Fibroblast of skin of abdomen (primary cell): ENCODE results near the gene PRKD2.

ENCODE experiments used
- DNase-seq: peaks from one replicate; pipeline ENCODE4 v3.0.0-alpha.2; 2013

PRKD2 gene

GRCh38 chr19:46698395-46699321 lies 18.3 kb downstream of the PRKD2 start:
- DNase-seq: no peak

- DNase-seq: peak; percentile 71
These were observed 19.5 kb downstream of the PRKD2 start for GRCh38 chr19:46697204-46697960.

GRCh38 chr19:46696866-46697203 lies 20.1 kb downstream of the PRKD2 start:
- DNase-seq: no peak

GRCh38 chr19:46696052-46696451 lies 20.9 kb downstream of the PRKD2 start:
- no peak for DNase-seq

GRCh38 chr19:46693760-46694159 lies 23.2 kb downstream of the PRKD2 start:
- no peak for DNase-seq

- DNase-seq: no peak
These were observed 23.8 kb downstream of the PRKD2 start for GRCh38 chr19:46692918-46693722.

GRCh38 chr19:46691948-46692347 lies 25.0 kb downstream of the PRKD2 start:
- DNase-seq: no peak

GRCh38 chr19:46691104-46691503 lies 25.8 kb downstream of the PRKD2 start:
- DNase-seq: no peak

- DNase-seq: no peak
These were observed 27.6 kb downstream of the PRKD2 start for GRCh38 chr19:46689358-46689757.

- DNase-seq: no peak
These were observed 29.3 kb downstream of the PRKD2 start for GRCh38 chr19:46687438-46688145.

GRCh38 chr19:46685189-46685588 lies 31.7 kb downstream of the PRKD2 start:
- DNase-seq: no peak

GRCh38 chr19:46678110-46678732 lies 38.7 kb downstream of the PRKD2 start:
- DNase-seq: no peak

- no peak for DNase-seq
These were observed 42.3 kb downstream of the PRKD2 start for GRCh38 chr19:46674416-46675178.

- peak; percentile 47 for DNase-seq
These were observed 46.1 kb downstream of the PRKD2 start for GRCh38 chr19:46670813-46671212.

GRCh38 chr19:46668662-46669061 lies 48.3 kb downstream of the PRKD2 start:
- no peak for DNase-seq

GRCh38 chr19:46665072-46665471 lies 51.8 kb downstream of the PRKD2 start:
- no peak for DNase-seq

GRCh38 chr19:46661735-46662592 lies 55.0 kb downstream of the PRKD2 start:
- peak; percentile 87 for DNase-seq

GRCh38 chr19:46661020-46661731 lies 55.7 kb downstream of the PRKD2 start, which contains the start of gene DACT3:
Gene DACT3, minus strand, starts transcription at chr19:46661182. Its CDS starts 118 bp downstream, at chr19:46661064.
- peak; percentile 100 for DNase-seq

- no peak for DNase-seq
These were observed 56.3 kb downstream of the PRKD2 start for GRCh38 chr19:46660551-46661019.
